ENCODE results near the gene SIK3. TPM values are rescaled to one million over a fixed set of nuclear protein-coding genes. Genes with fewer than 3 reads are reported as not detected.
A peak's percentile ranks its signal among the peaks of the same experiment; 100 is the strongest.

The SIK3 gene
- total RNA-seq, 1 experiment from 2014 or later: 17.4 TPM

- CTCF ChIA-PET: interaction anchor here (0.6 to 0.8 kb wide), 3 partner anchors 31 to 763 kb away, joined by 3 to 5 read pairs (median 4); no protein-coding TSS in a partner anchor
- Mint-ChIP-seq H3K27me3 (ENCODE audit: unreplicated experiment) (no peaks in the 10 kb centered on the region), H3K4me1 (ENCODE audit: low read depth, unreplicated experiment) (peaks cover 31% of the 10 kb centered on the region), H3K4me3 (ENCODE audit: low read depth, unreplicated experiment) (no peak overlapping the region), H3K27ac (ENCODE audit: unreplicated experiment) (peak overlapping the region; percentile 24), H3K36me3 (ENCODE audit: insufficient read depth, unreplicated experiment) (no peaks in the 10 kb centered on the region), H3K9me3 (ENCODE audit: low read depth, unreplicated experiment) (no peaks in the 10 kb centered on the region)
- no peak for DNase-seq
- intact Hi-C loops (cut with micrococcal nuclease; ENCODE audit: unreplicated experiment): no loop called here
- TF ChIP-seq CTCF (IDR thresholded peaks at IDR 0.05; ENCODE audit: unreplicated experiment): no peak
- BruUV-seq (replicated peaks): no TSS peak
These were observed 111.6 kb downstream of the SIK3 start for GRCh38 chr11:116986521-116987105.

GRCh38 chr11:116984589-116984988 is 113.6 kb downstream of the SIK3 start:
- intact Hi-C loops (cut with micrococcal nuclease; ENCODE audit: unreplicated experiment): no loop called here
- DNase-seq: no peak
- BruUV-seq (replicated peaks): no TSS peak
- CTCF ChIA-PET: no interaction called here
- Mint-ChIP-seq H3K27ac (ENCODE audit: unreplicated experiment) (no peak overlapping the region), H3K27me3 (ENCODE audit: unreplicated experiment) (no peaks in the 10 kb centered on the region), H3K9me3 (ENCODE audit: low read depth, unreplicated experiment) (no peaks in the 10 kb centered on the region), H3K4me1 (ENCODE audit: low read depth, unreplicated experiment) (peaks cover 16% of the 10 kb centered on the region), H3K36me3 (ENCODE audit: insufficient read depth, unreplicated experiment) (no peaks in the 10 kb centered on the region), H3K4me3 (ENCODE audit: low read depth, unreplicated experiment) (no peak overlapping the region)
- TF ChIP-seq CTCF (IDR thresholded peaks at IDR 0.05; ENCODE audit: unreplicated experiment): no peak

GRCh38 chr11:116984186-116984585 is 114.0 kb downstream of the SIK3 start:
- no TSS peak for BruUV-seq (replicated peaks)
- H3K4me3 Mint-ChIP-seq (ENCODE audit: low read depth, unreplicated experiment): no peak overlapping the region
- no peaks in the 10 kb centered on the region for H3K36me3 Mint-ChIP-seq (ENCODE audit: insufficient read depth, unreplicated experiment)
- no peak overlapping the region for H3K27ac Mint-ChIP-seq (ENCODE audit: unreplicated experiment)
- CTCF ChIA-PET: no interaction called here
- H3K9me3 Mint-ChIP-seq (ENCODE audit: low read depth, unreplicated experiment): no peaks in the 10 kb centered on the region
- intact Hi-C loops (cut with micrococcal nuclease; ENCODE audit: unreplicated experiment): no loop called here
- TF ChIP-seq CTCF (IDR thresholded peaks at IDR 0.05; ENCODE audit: unreplicated experiment): no peak
- H3K27me3 Mint-ChIP-seq (ENCODE audit: unreplicated experiment): no peaks in the 10 kb centered on the region
- peaks cover 12% of the 10 kb centered on the region for H3K4me1 Mint-ChIP-seq (ENCODE audit: low read depth, unreplicated experiment)
- no peak for DNase-seq

- no peaks in the 10 kb centered on the region for H3K36me3 Mint-ChIP-seq (ENCODE audit: insufficient read depth, unreplicated experiment)
- H3K27me3 Mint-ChIP-seq (ENCODE audit: unreplicated experiment): no peaks in the 10 kb centered on the region
- peaks cover 4% of the 10 kb centered on the region for H3K4me1 Mint-ChIP-seq (ENCODE audit: low read depth, unreplicated experiment)
- TF ChIP-seq CTCF (IDR thresholded peaks at IDR 0.05; ENCODE audit: unreplicated experiment): no peak
- no peak for DNase-seq
- no peaks in the 10 kb centered on the region for H3K9me3 Mint-ChIP-seq (ENCODE audit: low read depth, unreplicated experiment)
- H3K4me3 Mint-ChIP-seq (ENCODE audit: low read depth, unreplicated experiment): no peak overlapping the region
- BruUV-seq (replicated peaks): no TSS peak
- H3K27ac Mint-ChIP-seq (ENCODE audit: unreplicated experiment): no peak overlapping the region
- intact Hi-C loops (cut with micrococcal nuclease; ENCODE audit: unreplicated experiment): no loop called here
- CTCF ChIA-PET: no interaction called here
These were observed 116.9 kb downstream of the SIK3 start for GRCh38 chr11:116981266-116981885.
